GM19023 (cell line): Measurements from ENCODE around the gene COL18A1.

Experiments used
- ATAC-seq: cut with Tn5 transposase; IDR thresholded peaks from one replicate; pipeline ENCODE4 v1.9.1; 2021; ENCODE audit warnings: mild to moderate bottlenecking, moderate library complexity; ENCODE audit not compliant: unreplicated experiment

Gene COL18A1

GRCh38 chr21:45412491-45412890 is 7.5 kb downstream of the COL18A1 start:
- ATAC-seq: no peak

GRCh38 chr21:45412909-45413611 is 8.1 kb downstream of the COL18A1 start:
- no peak for ATAC-seq

- ATAC-seq: no peak
Observed at GRCh38 chr21:45413922-45414321, 9.0 kb downstream of the COL18A1 start.

- ATAC-seq: no peak
Observed at GRCh38 chr21:45414396-45415187, 9.6 kb downstream of the COL18A1 start.

GRCh38 chr21:45415188-45415942 is 10.4 kb downstream of the COL18A1 start:
- no peak for ATAC-seq

- ATAC-seq: no peak
Observed at GRCh38 chr21:45415943-45416611, 11.1 kb downstream of the COL18A1 start.

- ATAC-seq: no peak
Observed at GRCh38 chr21:45416620-45417019, 11.7 kb downstream of the COL18A1 start.

- ATAC-seq: no peak
Observed at GRCh38 chr21:45417256-45417950, 12.4 kb downstream of the COL18A1 start.

GRCh38 chr21:45417951-45418300 is 13.0 kb downstream of the COL18A1 start:
- ATAC-seq: no peak

GRCh38 chr21:45418301-45419071 is 13.5 kb downstream of the COL18A1 start:
- no peak for ATAC-seq

GRCh38 chr21:45419162-45419561 is 14.2 kb downstream of the COL18A1 start:
- ATAC-seq: no peak

- ATAC-seq: no peak
Observed at GRCh38 chr21:45420061-45421041, 15.4 kb downstream of the COL18A1 start.

- ATAC-seq: no peak
Observed at GRCh38 chr21:45421071-45421845, 16.3 kb downstream of the COL18A1 start.

- no peak for ATAC-seq
Observed at GRCh38 chr21:45421846-45422775, 17.1 kb downstream of the COL18A1 start.

GRCh38 chr21:45423201-45423955 is 18.4 kb downstream of the COL18A1 start:
- ATAC-seq: no peak
